Endothelial cell of umbilical vein (primary cell): ENCODE data around the gene SPAG16. TPM values are rescaled to one million over a fixed set of nuclear protein-coding genes. Genes with fewer than 3 reads are reported as not detected.

ENCODE experiments used
- BruUV-seq: library from RNA; stranded (reverse); fragments of 400-500 nt; replicated peaks from 2 replicates; lab custom pipeline; 2021; lab: Mats Ljungman, UMichigan
- CTCF ChIA-PET: fragments of 300-600, 350-600 bp; sonication (Branson Sonifier 250); formaldehyde crosslinking; loops from one replicate; lab custom pipeline; 2021; ENCODE audit warnings: antibody characterized with exemption, inconsistent platforms; lab: Charles Lee
- POLR2A ChIA-PET: fragments of 300-600, 350-600 bp; sonication (Branson Sonifier 250); formaldehyde crosslinking; loops from one replicate; lab custom pipeline; 2021; ENCODE audit warnings: antibody characterized with exemption, inconsistent platforms; lab: Charles Lee
- DNase-seq: peaks from one replicate; pipeline ENCODE4 v3.0.0-alpha.2; 2011; ENCODE audit warnings: low read depth, low spot score
- FAIRE-seq: peaks from 2 replicates; lab custom pipeline; 2011; peaks lifted over from hg19 to GRCh38; lab: Jason Lieb, UNC
- H2AFZ ChIP-seq: 2 replicates; pipeline ENCODE4 v1.6.0; 2012; ENCODE audit warnings: low read depth, low read length, control low read depth, inconsistent platforms
- H3K27ac ChIP-seq: 2 replicates; pipeline ENCODE4 v1.5.1; 2011; ENCODE audit warnings: low read depth, mild to moderate bottlenecking, control low read depth, low read length, moderate library complexity; ENCODE audit not compliant: insufficient read depth
- H3K27me3 ChIP-seq, 2 experiments: 2 replicates each; pipeline versions ENCODE4 v1.6.0 to v1.6.1; 2011; ENCODE audit warnings: low read length in 2 of 2, mixed read lengths in 1 of 2; ENCODE audit not compliant: control insufficient read depth in 2 of 2, insufficient read depth in 2 of 2
- H3K36me3 ChIP-seq, 2 experiments: 2 replicates in 1 of 2; 3 replicates in 1 of 2; pipeline ENCODE4 v1.5.1; 2011; ENCODE audit warnings: low read length in 2 of 2, mild to moderate bottlenecking in 1 of 2, moderate library complexity in 1 of 2; ENCODE audit not compliant: control insufficient read depth in 2 of 2, insufficient read depth in 2 of 2; ENCODE audit errors: extremely low read depth in 1 of 2
- H3K4me1 ChIP-seq: 3 replicates; pipeline ENCODE4 v1.5.1; 2011; ENCODE audit warnings: mild to moderate bottlenecking, low read length; ENCODE audit not compliant: control insufficient read depth, insufficient read depth; ENCODE audit errors: extremely low read depth
- H3K4me2 ChIP-seq: 2 replicates; pipeline ENCODE4 v1.6.1; 2011; ENCODE audit warnings: low read length, control low read depth, mixed read lengths; ENCODE audit not compliant: insufficient read depth
- H3K4me3 ChIP-seq, 3 experiments: fragments of 200-600 bp in 1 of 3; sonication (generic), shearing (Covaris generic) in 1 of 3; replicated peaks in 1 of 3; 2 replicates each; pipeline ENCODE4 v1.5.1; 2011 to 2016; ENCODE audit warnings: control low read depth in 3 of 3, low read length in 3 of 3, mild to moderate bottlenecking in 2 of 3, inconsistent platforms in 1 of 3, low read depth in 1 of 3, moderate library complexity in 1 of 3; ENCODE audit not compliant: insufficient read depth in 1 of 3
- H3K79me2 ChIP-seq: 2 replicates; pipeline ENCODE4 v1.6.0; 2012; ENCODE audit warnings: low read length, inconsistent platforms; ENCODE audit not compliant: control insufficient read depth, insufficient read depth
- H3K9ac ChIP-seq: replicated peaks from 2 replicates; pipeline ENCODE3; 2011; ENCODE audit warnings: low read length, control low read depth; ENCODE audit not compliant: insufficient read depth; ENCODE audit errors: extremely low read depth
- H3K9me1 ChIP-seq: replicated peaks from 3 replicates; pipeline ENCODE4 v1.6.0; 2011; ENCODE audit warnings: mild to moderate bottlenecking, low read length; ENCODE audit not compliant: control insufficient read depth, insufficient read depth; ENCODE audit errors: extremely low read depth
- H3K9me3 ChIP-seq: replicated peaks from 2 replicates; pipeline ENCODE4 v1.5.1; 2012; ENCODE audit warnings: low read length, inconsistent platforms; ENCODE audit not compliant: control insufficient read depth, insufficient read depth
- H4K20me1 ChIP-seq: replicated peaks from 2 replicates; pipeline ENCODE3; 2011; ENCODE audit warnings: mild to moderate bottlenecking, low read length; ENCODE audit not compliant: control insufficient read depth, insufficient read depth; ENCODE audit errors: extremely low read depth
- CTCF ChIP-seq, 2 donors: IDR thresholded peaks; 1 replicate in 1 of 2; 2 replicates in 1 of 2; pipeline ENCODE4 v1.5.1; 2011; ENCODE audit warnings: low read length in 2 of 2, mild to moderate bottlenecking in 2 of 2, moderate library complexity in 2 of 2, control low read depth in 1 of 2, inconsistent platforms in 1 of 2, low read depth in 1 of 2; ENCODE audit not compliant: insufficient read depth in 1 of 2; ENCODE audit errors: extremely low read depth in 1 of 2
- EZH2 ChIP-seq: IDR thresholded peaks from 2 replicates; pipeline ENCODE4 v1.6.1; 2012; ENCODE audit warnings: borderline replicate concordance, low read depth, mild to moderate bottlenecking, moderate library complexity, low read length, inconsistent platforms; ENCODE audit not compliant: severe bottlenecking
- FOS ChIP-seq: IDR thresholded peaks from 2 replicates; pipeline ENCODE4 v1.6.1; 2011; ENCODE audit warnings: mild to moderate bottlenecking, low read length, moderate library complexity, borderline replicate concordance; ENCODE audit not compliant: insufficient read depth
- GATA2 ChIP-seq: IDR thresholded peaks from 2 replicates; pipeline ENCODE4 v1.7.0; 2011; ENCODE audit warnings: low read depth, mild to moderate bottlenecking, moderate library complexity, mixed read lengths, low read length; ENCODE audit not compliant: insufficient read length, insufficient read depth
- JUN ChIP-seq: IDR thresholded peaks from 2 replicates; pipeline ENCODE4 v1.6.1; 2011; ENCODE audit warnings: borderline replicate concordance, low read depth; ENCODE audit not compliant: insufficient read length, insufficient read depth
- MYC ChIP-seq: IDR thresholded peaks from one replicate; pipeline ENCODE4 v1.6.1; 2011; ENCODE audit warnings: mild to moderate bottlenecking, low read depth, low read length
- POLR2A ChIP-seq: IDR thresholded peaks from 2 replicates; pipeline ENCODE4 v1.6.1; 2012; ENCODE audit warnings: low read depth, mild to moderate bottlenecking, control low read depth, low read length
- POLR2AphosphoS5 ChIP-seq: IDR thresholded peaks from 2 replicates; pipeline ENCODE4 v1.6.1; 2012; ENCODE audit warnings: low read depth, mild to moderate bottlenecking, control low read depth, low read length, moderate library complexity; ENCODE audit not compliant: insufficient read depth
- dilution Hi-C: fragments of 300-500 bp; cut with MboI; formaldehyde crosslinking; loops from one replicate; pipeline ENCODE4 v1.15.0; 2019; ENCODE audit warnings: low sequenced_read_pairs; ENCODE audit not compliant: extremely low pct_ligation_motif_present
- intact Hi-C: fragments of 100-400 bp; cut with micrococcal nuclease; formaldehyde crosslinking; loops from one replicate; pipeline ENCODE4 v1.10.0; 2022
- polyA plus RNA-seq, 4 experiments: library from polyadenylated mRNA; depleted of rRNA in 3 of 4; stranded (reverse) in 3 of 4; unstranded in 1 of 4; fragments of >200 nt; gene quantifications; 2 replicates each; pipeline versions ENCODE4 v1.2.1 to v1.2.3, GENCODE V29; 2011 to 2012; ENCODE audit warnings: missing spikeins in 1 of 4
- total RNA-seq: library from RNA; stranded (reverse); gene quantifications from 2 replicates; pipeline ENCODE4 v1.2.3, GENCODE V29; 2021
- TF ChIP-seq, protein P1 (sequence below): IDR thresholded peaks from 2 replicates; pipeline ENCODE4 v1.6.1; 2011; ENCODE audit not compliant: insufficient read depth, insufficient read length

Gene SPAG16
- total and polyA plus RNA-seq, 2 donors (not counting 3 experiments of a cell fraction or from before 2014, with no cell fraction given), result 4.0 to 7.7 TPM

GRCh38 chr2:213644926-213645325, 360.7 kb downstream of the SPAG16 start:
- Histone ChIP-seq H3K27me3 (no peaks in the 10 kb centered on the region), H3K4me2 (no peak overlapping the region), H3K4me3 (no peak overlapping the region), H3K9me1 (no peaks in the 10 kb centered on the region), H3K27ac (no peak overlapping the region), H2AFZ (no peak overlapping the region), H3K9me3 (peaks cover 3% of the 10 kb centered on the region), H3K9ac (no peak overlapping the region), H3K36me3 (no peaks in the 10 kb centered on the region), H3K79me2 (no peaks in the 10 kb centered on the region), H3K4me1 (no peaks in the 10 kb centered on the region), H4K20me1 (no peaks in the 10 kb centered on the region)
- intact Hi-C loops, result no loop called here
- POLR2A ChIA-PET, result no interaction called here
- DNase-seq (no peak), FAIRE-seq (no peak)
- CTCF ChIA-PET, result no interaction called here
- no peak for TF ChIP-seq MYC
- TF ChIP-seq FOS, result no peak
- TF ChIP-seq EZH2, result no peak
- TF ChIP-seq POLR2AphosphoS5, result no peak
- no peak for TF ChIP-seq GATA2
- TF ChIP-seq JUN, result no peak
- no peak for TF ChIP-seq POLR2A
- no peak for TF ChIP-seq CTCF (IDR thresholded peaks at IDR 0.05; ENCODE audit: extremely low read depth in 1 of 2, insufficient read depth in 1 of 2, low read depth in 1 of 2, low read length in 2 of 2)
- TF ChIP-seq, protein P1, sequence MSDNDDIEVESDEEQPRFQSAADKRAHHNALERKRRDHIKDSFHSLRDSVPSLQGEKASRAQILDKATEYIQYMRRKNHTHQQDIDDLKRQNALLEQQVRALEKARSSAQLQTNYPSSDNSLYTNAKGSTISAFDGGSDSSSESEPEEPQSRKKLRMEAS, result no peak
- dilution Hi-C loops, result no loop called here
- no TSS peak for BruUV-seq
